H1 (cell line): ENCODE data around the gene MRPL27. TPM values are rescaled to one million over a fixed set of nuclear protein-coding genes. Genes with fewer than 3 reads are reported as not detected.
A peak's percentile ranks its signal among the peaks of the same experiment; 100 is the strongest.

Experiments used
- ASH2L ChIP-seq: fragments of 200-600, 300-600 bp; sonication (generic); IDR thresholded peaks from one replicate; pipeline ENCODE4 v1.7.1; 2017; ENCODE audit warnings: low read length
- BCL11A ChIP-seq, 2 experiments: IDR thresholded peaks; one replicate each; pipeline ENCODE4 v1.6.1; 2011; ENCODE audit warnings: low read depth in 2 of 2, low read length in 2 of 2, mild to moderate bottlenecking in 2 of 2
- CBX5 ChIP-seq: fragments of 300-800, 300-1000 bp; sonication (generic); IDR thresholded peaks from 2 replicates; pipeline ENCODE4 v1.7.1; 2016; ENCODE audit warnings: antibody characterized with exemption, low read length, low read depth
- CBX8 ChIP-seq: fragments of 300-800, 300-1000 bp; sonication (generic); IDR thresholded peaks from 2 replicates; pipeline ENCODE4 v1.7.1; 2016; ENCODE audit warnings: low read depth, low read length, borderline replicate concordance
- CEBPB ChIP-seq: IDR thresholded peaks from 2 replicates; pipeline ENCODE4 v1.6.1; 2012; ENCODE audit warnings: low read depth, low read length
- E2F6 ChIP-seq: IDR thresholded peaks from 2 replicates; pipeline ENCODE4 v1.6.1; 2012; ENCODE audit warnings: inconsistent platforms
- EP300 ChIP-seq, 2 experiments: IDR thresholded peaks; 1 replicate in 1 of 2; 2 replicates in 1 of 2; pipeline ENCODE4 v1.6.1; 2011 to 2012; ENCODE audit warnings: low read depth in 2 of 2, low read length in 2 of 2, mild to moderate bottlenecking in 2 of 2, borderline replicate concordance in 1 of 2, inconsistent platforms in 1 of 2, moderate library complexity in 1 of 2
- FOSL1 ChIP-seq: IDR thresholded peaks from 2 replicates; pipeline ENCODE4 v1.6.1; 2011; ENCODE audit warnings: mild to moderate bottlenecking, low read depth, low read length, moderate library complexity; ENCODE audit not compliant: insufficient read depth
- GABPA ChIP-seq: IDR thresholded peaks from 2 replicates; pipeline ENCODE4 v1.6.1; 2011; ENCODE audit warnings: mild to moderate bottlenecking, low read length, moderate library complexity, borderline replicate concordance; ENCODE audit not compliant: insufficient read depth
- GTF2F1 ChIP-seq: IDR thresholded peaks from 2 replicates; pipeline ENCODE4 v1.6.1; 2012; ENCODE audit warnings: low read depth, low read length, improper control_type of control experiment, borderline replicate concordance
- JUND ChIP-seq: IDR thresholded peaks from 2 replicates; pipeline ENCODE4 v1.6.1; 2011; ENCODE audit warnings: mild to moderate bottlenecking, improper control_type of control experiment, low read length
- KDM4A ChIP-seq: IDR thresholded peaks from one replicate; pipeline ENCODE4 v1.7.1; 2012; ENCODE audit warnings: low read depth, mild to moderate bottlenecking, moderate library complexity, low read length, inconsistent platforms; ENCODE audit not compliant: severe bottlenecking
- KDM5A ChIP-seq: fragments of 200-600 bp; IDR thresholded peaks from 2 replicates; pipeline ENCODE4 v1.7.1; 2012; ENCODE audit warnings: mild to moderate bottlenecking, low read length, inconsistent platforms, mixed read lengths
- NANOG ChIP-seq: IDR thresholded peaks from 2 replicates; pipeline ENCODE4 v1.6.1; 2011; ENCODE audit warnings: low read length, low read depth, mild to moderate bottlenecking, inconsistent platforms; ENCODE audit not compliant: insufficient read depth, poor library complexity, severe bottlenecking
- PHF8 ChIP-seq: fragments of 200-600 bp; sonication (generic); conservative IDR thresholded peaks from 2 replicates; pipeline ENCODE4 v1.7.1; 2012; ENCODE audit warnings: low read depth, mild to moderate bottlenecking, inconsistent platforms, low read length, moderate library complexity
- POLR2AphosphoS5 ChIP-seq: IDR thresholded peaks from 2 replicates; pipeline ENCODE4 v1.6.1; 2011; ENCODE audit warnings: low read depth, low read length
- RNF2 ChIP-seq: fragments of 200-900, 300-1000 bp; sonication (generic); IDR thresholded peaks from 2 replicates; pipeline ENCODE4 v1.7.1; 2016; ENCODE audit warnings: borderline replicate concordance, low read depth, mild to moderate bottlenecking, antibody characterized with exemption, low read length; ENCODE audit not compliant: poor library complexity, severe bottlenecking; ENCODE audit errors: missing control alignments
- SAP30 ChIP-seq: fragments of 300-600 bp; sonication (generic); IDR thresholded peaks from 2 replicates; pipeline ENCODE4 v1.7.1; 2012; ENCODE audit warnings: low read length, moderate library complexity, mild to moderate bottlenecking, inconsistent platforms; ENCODE audit not compliant: insufficient read depth, insufficient replicate concordance
- SP1 ChIP-seq: IDR thresholded peaks from 2 replicates; pipeline ENCODE4 v1.6.1; 2011; ENCODE audit warnings: low read depth, low read length
- SP4 ChIP-seq: IDR thresholded peaks from 2 replicates; pipeline ENCODE4 v1.6.1; 2012; ENCODE audit warnings: low read length, inconsistent platforms
- YY1 ChIP-seq: IDR thresholded peaks from 2 replicates; pipeline ENCODE4 v1.6.1; 2011; ENCODE audit warnings: low read depth, mild to moderate bottlenecking, low read length
- polyA plus RNA-seq, 7 experiments: library from polyadenylated mRNA; depleted of rRNA in 3 of 7; stranded (reverse) in 5 of 7; unstranded in 2 of 7; fragments of >200 nt in 5 of 7; fragments of 200-250 nt in 2 of 7; gene quantifications; 1 replicate in 5 of 7; 2 replicates in 1 of 7; 4 replicates in 1 of 7; pipeline versions ENCODE4 v1.2.1 to v1.2.3, GENCODE V29; 2011 to 2013; ENCODE audit warnings: missing spikeins in 2 of 7, mixed read lengths in 2 of 7
- total RNA-seq: library from RNA; stranded (reverse); fragmentation: NEBNext Ultra II Directional; extraction: Animal tissue kit (Norgen Biotek cat#: 25700); gene quantifications from 2 replicates; pipeline ENCODE4 v1.2.1, GENCODE V29; 2021
- TF ChIP-seq, protein P1 (sequence below): IDR thresholded peaks from 2 replicates; pipeline ENCODE4 v1.6.1; 2011; ENCODE audit warnings: low read length, improper control_type of control experiment

The MRPL27 gene
- total and polyA plus RNA-seq, 2 of the 8 experiments (the other 6 are each of a cell fraction or from before 2014, with no cell fraction given): 75.6 to 135 TPM

- TF ChIP-seq EP300 (IDR thresholded peaks at IDR 0.05; ENCODE audit: borderline replicate concordance in 1 of 2, low read depth in 2 of 2, low read length in 2 of 2) (0 out of 3 replicates have a peak, but pooled peaks of 1 of the 2 experiments have one; percentile 9), KDM5A (peak; percentile 76), RNF2 (no peak), PHF8 (peak; percentile 99), BCL11A (IDR thresholded peaks at IDR 0.05; ENCODE audit: low read depth in 2 of 2, low read length in 2 of 2) (no peak), SAP30 (peak; percentile 78), CEBPB (no peak), SP4 (0 out of 2 replicates have a peak, but pooled peaks have one; percentile 51), CBX5 (no peak), NANOG (no peak), GABPA (peak; percentile 92), FOSL1 (no peak), CBX8 (no peak), E2F6 (peak; percentile 82), JUND (no peak), ASH2L (peak; percentile 93), POLR2AphosphoS5 (peak; percentile 95), GTF2F1 (peak; percentile 67), YY1 (peak; percentile 93), SP1 (no peak), KDM4A (peak; percentile 89)
- TF ChIP-seq, protein P1, sequence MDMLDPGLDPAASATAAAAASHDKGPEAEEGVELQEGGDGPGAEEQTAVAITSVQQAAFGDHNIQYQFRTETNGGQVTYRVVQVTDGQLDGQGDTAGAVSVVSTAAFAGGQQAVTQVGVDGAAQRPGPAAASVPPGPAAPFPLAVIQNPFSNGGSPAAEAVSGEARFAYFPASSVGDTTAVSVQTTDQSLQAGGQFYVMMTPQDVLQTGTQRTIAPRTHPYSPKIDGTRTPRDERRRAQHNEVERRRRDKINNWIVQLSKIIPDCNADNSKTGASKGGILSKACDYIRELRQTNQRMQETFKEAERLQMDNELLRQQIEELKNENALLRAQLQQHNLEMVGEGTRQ: peak; percentile 93
Measured at GRCh38 chr17:50372758-50373556, at the start of gene MRPL27, which contains the start of gene EME1 (continued).
